H9 (cell line): ENCODE data around the gene OR2AG2. TPM values are rescaled to one million over a fixed set of nuclear protein-coding genes. Genes with fewer than 3 reads are reported as not detected.

ENCODE experiments used
- DNase-seq: peaks from one replicate; pipeline ENCODE4 v3.0.0-alpha.2; 2017
- H2AFZ ChIP-seq: one replicate; pipeline ENCODE4 v1.6.1; 2013; ENCODE audit warnings: mild to moderate bottlenecking, low read length, control low read depth, moderate library complexity
- H2AK5ac ChIP-seq: 2 replicates; pipeline ENCODE4 v1.6.1; 2013; ENCODE audit warnings: low read length, control low read depth, mixed read lengths; ENCODE audit not compliant: insufficient read length
- H2BK120ac ChIP-seq: one replicate; pipeline ENCODE4 v1.6.1; 2013; ENCODE audit warnings: low read depth, mild to moderate bottlenecking, low read length, control low read depth, inconsistent platforms; ENCODE audit not compliant: poor library complexity, severe bottlenecking
- H2BK12ac ChIP-seq: 2 replicates; pipeline ENCODE4 v1.6.1; 2013; ENCODE audit warnings: low read length, control low read depth, mixed read lengths, low read depth; ENCODE audit not compliant: insufficient read length
- H2BK15ac ChIP-seq: 2 replicates; pipeline ENCODE4 v1.6.1; 2013; ENCODE audit warnings: low read depth, low read length, control low read depth
- H2BK20ac ChIP-seq: one replicate; pipeline ENCODE4 v1.6.1; 2013; ENCODE audit warnings: low read depth, mild to moderate bottlenecking, low read length, control low read depth, inconsistent platforms; ENCODE audit not compliant: poor library complexity, severe bottlenecking
- H2BK5ac ChIP-seq: 2 replicates; pipeline ENCODE4 v1.6.1; 2013; ENCODE audit warnings: low read length, control low read depth, mixed read lengths; ENCODE audit not compliant: insufficient read length
- H3K14ac ChIP-seq: 2 replicates; pipeline ENCODE4 v1.6.1; 2013; ENCODE audit warnings: low read length, control low read depth; ENCODE audit not compliant: insufficient read depth
- H3K18ac ChIP-seq: 2 replicates; pipeline ENCODE4 v1.6.1; 2013; ENCODE audit warnings: low read depth, mild to moderate bottlenecking, mixed read lengths, low read length, control low read depth; ENCODE audit not compliant: insufficient read length
- H3K23ac ChIP-seq: 2 replicates; pipeline ENCODE4 v1.6.1; 2013; ENCODE audit warnings: low read length, control low read depth, mixed read lengths, low read depth; ENCODE audit not compliant: insufficient read length
- H3K23me2 ChIP-seq: 2 replicates; pipeline ENCODE4 v1.6.1; 2013; ENCODE audit warnings: low read depth, mild to moderate bottlenecking, mixed read lengths, low read length, control low read depth; ENCODE audit not compliant: insufficient read length, poor library complexity, severe bottlenecking
- H3K27ac ChIP-seq: 2 replicates; pipeline ENCODE4 v1.5.1; 2013; ENCODE audit warnings: low read length, control low read depth, mixed read lengths, low read depth; ENCODE audit not compliant: insufficient read length
- H3K27me3 ChIP-seq: 2 replicates; pipeline ENCODE4 v1.6.1; 2013; ENCODE audit warnings: low read length, control low read depth, inconsistent platforms; ENCODE audit not compliant: insufficient read depth
- H3K4ac ChIP-seq: 2 replicates; pipeline ENCODE4 v1.6.1; 2013; ENCODE audit warnings: low read depth, mild to moderate bottlenecking, control low read depth, inconsistent platforms, low read length, moderate library complexity
- H3K4me1 ChIP-seq: 2 replicates; pipeline ENCODE4 v1.6.1; 2013; ENCODE audit warnings: low read length, control low read depth, inconsistent platforms; ENCODE audit not compliant: insufficient read depth
- H3K4me2 ChIP-seq: 2 replicates; pipeline ENCODE4 v1.6.1; 2013; ENCODE audit warnings: low read length, control low read depth, mixed read lengths; ENCODE audit not compliant: insufficient read length, insufficient read depth
- H3K56ac ChIP-seq: 2 replicates; pipeline ENCODE4 v1.6.1; 2013; ENCODE audit warnings: low read depth, mild to moderate bottlenecking, mixed read lengths, low read length, control low read depth; ENCODE audit not compliant: insufficient read length
- H3K79me1 ChIP-seq: 2 replicates; pipeline ENCODE4 v1.6.1; 2013; ENCODE audit warnings: low read depth, mild to moderate bottlenecking, moderate library complexity, low read length, control low read depth, inconsistent platforms; ENCODE audit not compliant: insufficient read depth, poor library complexity, severe bottlenecking
- H3K79me2 ChIP-seq: 2 replicates; pipeline ENCODE4 v1.6.1; 2013; ENCODE audit warnings: low read length, control low read depth, inconsistent platforms; ENCODE audit not compliant: insufficient read depth
- H3K9ac ChIP-seq: 2 replicates; pipeline ENCODE4 v1.6.1; 2013; ENCODE audit warnings: low read length, control low read depth, mixed read lengths; ENCODE audit not compliant: insufficient read length; ENCODE audit errors: extremely low read depth
- H3K9me3 ChIP-seq: one replicate; pipeline ENCODE4 v1.6.1; 2013; ENCODE audit warnings: low read depth, low read length, inconsistent platforms; ENCODE audit not compliant: control insufficient read depth
- H3T11ph ChIP-seq: one replicate; pipeline ENCODE4 v1.6.1; 2013; ENCODE audit warnings: mild to moderate bottlenecking, low read length, control low read depth, inconsistent platforms
- H4K20me1 ChIP-seq: one replicate; pipeline ENCODE4 v1.6.1; 2013; ENCODE audit not compliant: control insufficient read depth, insufficient read length, insufficient read depth
- H4K5ac ChIP-seq: 2 replicates; pipeline ENCODE4 v1.6.1; 2013; ENCODE audit warnings: low read depth, mild to moderate bottlenecking, mixed read lengths, low read length, control low read depth; ENCODE audit not compliant: insufficient read length
- H4K8ac ChIP-seq: replicated peaks from 2 replicates; pipeline ENCODE4 v1.6.1; 2013; ENCODE audit warnings: low read length, control low read depth, mixed read lengths, low read depth; ENCODE audit not compliant: insufficient read length
- H4K91ac ChIP-seq: 2 replicates; pipeline ENCODE4 v1.6.1; 2013; ENCODE audit warnings: low read depth, mild to moderate bottlenecking, moderate library complexity, mixed read lengths, low read length, control low read depth; ENCODE audit not compliant: insufficient read length
- H3K27ac Mint-ChIP-seq, 3 experiments: 2 replicates in 2 of 3; 3 replicates in 1 of 3; pipeline ENCODE4 v1.8.0; 2020 to 2021; ENCODE audit warnings: mixed read lengths in 3 of 3, mild to moderate bottlenecking in 1 of 3, moderate library complexity in 1 of 3
- H3K27me3 Mint-ChIP-seq: 2 replicates; pipeline ENCODE4 v1.8.0; 2021; ENCODE audit warnings: low read depth, mild to moderate bottlenecking, moderate library complexity, mixed read lengths
- H3K36me3 Mint-ChIP-seq, 3 experiments: 2 replicates in 2 of 3; 3 replicates in 1 of 3; pipeline ENCODE4 v1.8.0; 2020 to 2021; ENCODE audit warnings: low read depth in 3 of 3, mixed read lengths in 3 of 3; ENCODE audit not compliant: insufficient read depth in 1 of 3
- H3K4me1 Mint-ChIP-seq, 2 experiments: 2 replicates each; pipeline ENCODE4 v1.8.0; 2020; ENCODE audit warnings: mixed read lengths in 2 of 2
- H3K4me3 Mint-ChIP-seq, 2 experiments: 2 replicates in 1 of 2; 3 replicates in 1 of 2; pipeline ENCODE4 v1.8.0; 2020 to 2021; ENCODE audit warnings: mild to moderate bottlenecking in 2 of 2, mixed read lengths in 2 of 2, moderate library complexity in 1 of 2
- H3K9me3 Mint-ChIP-seq, 2 experiments: 2 replicates in 1 of 2; 3 replicates in 1 of 2; pipeline ENCODE4 v1.8.0; 2020; ENCODE audit warnings: mild to moderate bottlenecking in 2 of 2, mixed read lengths in 2 of 2, moderate library complexity in 1 of 2
- CTCF ChIP-seq: fragments of 200-600 bp; sonication (generic); conservative IDR thresholded peaks from 3 replicates; pipeline ENCODE4 v1.8.0; 2021; ENCODE audit warnings: antibody characterized with exemption, mild to moderate bottlenecking
- WGBS: extraction: QIAGEN DNeasy Blood & Tissue Kit; methylation state at CpG from one replicate; pipeline ENCODE4 v1.1.7; 2013; ENCODE audit warnings: missing lambda C conversion rate, low lambda C conversion rate, mixed read lengths; ENCODE audit not compliant: insufficient read length; ENCODE audit errors: extremely low coverage; 5-methylcytosine and 5-hydroxymethylcytosine counted together
- total RNA-seq: library from RNA; stranded (reverse); gene quantifications from 2 replicates; pipeline ENCODE4 v1.2.1, GENCODE V29; 2021

Gene OR2AG2
- total RNA-seq, 1 experiment from 2014 or later: 0.33 TPM

- no peak overlapping the region for H3K4me2 ChIP-seq
- H3K36me3 Mint-ChIP-seq: peaks cover 0 to 2% (median under 1%) of the 10 kb centered on the region in 3 experiments; a peak in 5 of 7 replicates
- no peak overlapping the region for H4K91ac ChIP-seq
- H3K4ac ChIP-seq: no peak overlapping the region
- H3K27me3 Mint-ChIP-seq: peaks cover 6% of the 10 kb centered on the region
- no peak overlapping the region for H2BK12ac ChIP-seq
- H3K14ac ChIP-seq: no peak overlapping the region
- peaks cover 20% of the 10 kb centered on the region in 2 experiments for H3K9me3 Mint-ChIP-seq
- H3T11ph ChIP-seq: no peak overlapping the region
- H3K27me3 ChIP-seq: no peaks in the 10 kb centered on the region
- peaks cover 5% of the 10 kb centered on the region for H3K9me3 ChIP-seq
- H2BK5ac ChIP-seq: no peak overlapping the region
- no peak overlapping the region for H2AK5ac ChIP-seq
- H3K4me1 Mint-ChIP-seq: no peaks in the 10 kb centered on the region
- no peak overlapping the region for H2BK15ac ChIP-seq
- H3K23me2 ChIP-seq: no peaks in the 10 kb centered on the region
- no peak overlapping the region for H3K27ac ChIP-seq
- H3K56ac ChIP-seq: no peak overlapping the region
- no peak overlapping the region for H3K27ac Mint-ChIP-seq
- no peaks in the 10 kb centered on the region for H3K4me1 ChIP-seq
- no peak overlapping the region for H3K23ac ChIP-seq
- no peaks in the 10 kb centered on the region for H4K20me1 ChIP-seq
- WGBS: no CpG with 5 or more reads among the region's 3 CpGs
- no peak for DNase-seq
- no peak overlapping the region for H2BK120ac ChIP-seq
- H2AFZ ChIP-seq: no peak overlapping the region
- no peaks in the 10 kb centered on the region for H3K79me1 ChIP-seq
- H3K79me2 ChIP-seq: no peaks in the 10 kb centered on the region
- no peak overlapping the region for H3K4me3 Mint-ChIP-seq
- no peak overlapping the region for H3K9ac ChIP-seq
- no peak overlapping the region for H4K8ac ChIP-seq
- no peak for TF ChIP-seq CTCF
- H4K5ac ChIP-seq: no peak overlapping the region
- H2BK20ac ChIP-seq: no peak overlapping the region
- H3K18ac ChIP-seq: no peak overlapping the region
These were observed 54.4 kb downstream of the OR2AG2 start for GRCh38 chr11:6717426-6717825.

Other genes with a start within 250 kb of the OR2AG2 start
- gene RRP8, start 168.4 kb downstream of the OR2AG2 start, total RNA-seq: 14.2 and 16.0 TPM in 2 replicates
- 96.2 and 100 TPM in 2 replicates for gene ILK, start 168.2 kb downstream of the OR2AG2 start, total RNA-seq
- 198 and 207 TPM in 2 replicates for gene TAF10, start 159.8 kb downstream of the OR2AG2 start, total RNA-seq
- 37.2 and 37.5 TPM in 2 replicates for gene TPP1, start 152.6 kb downstream of the OR2AG2 start, total RNA-seq
- 12.2 and 12.5 TPM in 2 replicates for gene DCHS1, start 116.2 kb downstream of the OR2AG2 start, total RNA-seq
- gene MRPL17, start 88.6 kb downstream of the OR2AG2 start, total RNA-seq: 75.5 and 85.3 TPM in 2 replicates
- gene OR2AG1, start 11.0 kb upstream of the OR2AG2 start, total RNA-seq: not detected in 2 replicates
- 0.33 and 0.35 TPM in 2 replicates for gene OR6A2, start 27.7 kb upstream of the OR2AG2 start, total RNA-seq
- not detected in 2 replicates for gene OR10A5, start 73.7 kb upstream of the OR2AG2 start, total RNA-seq
- gene OR10A2, start 91.1 kb upstream of the OR2AG2 start, total RNA-seq: not detected in 2 replicates
- gene OR10A4, start 104.6 kb upstream of the OR2AG2 start, total RNA-seq: not detected in 2 replicates
- 0.26 and 0.79 TPM in 2 replicates for gene OR2D2, start 120.5 kb upstream of the OR2AG2 start, total RNA-seq
- gene OR2D3, start 149.0 kb upstream of the OR2AG2 start, total RNA-seq: not detected in 2 replicates
- gene ZNF215, start 154.4 kb upstream of the OR2AG2 start, total RNA-seq: 18.0 and 18.2 TPM in 2 replicates
- gene ZNF214, start 248.4 kb upstream of the OR2AG2 start, total RNA-seq: 4.0 and 5.0 TPM in 2 replicates
- 0.07 TPM in 1 of 2 replicates, not detected in the other for gene NLRP14, start 248.5 kb upstream of the OR2AG2 start, total RNA-seq